K562 (cell line): ENCODE data around the gene MLX. TPM values are rescaled to one million over a fixed set of nuclear protein-coding genes. Genes with fewer than 3 reads are reported as not detected.
A peak's percentile ranks its signal among the peaks of the same experiment; 100 is the strongest.

Source experiments
- CEBPZ ChIP-seq: fragments of 150-350 bp; IDR thresholded peaks from 2 replicates; pipeline ENCODE4 v1.6.1; 2014; ENCODE audit warnings: low read depth, mild to moderate bottlenecking, low read length, borderline replicate concordance
- CXXC5 ChIP-seq: fragments of 250-450 bp; sonication (Bioruptor Pico); IDR thresholded peaks from 2 replicates; pipeline ENCODE4 v1.8.0; 2022; ENCODE audit warnings: inconsistent platforms, mild to moderate bottlenecking, moderate library complexity
- E2F1 ChIP-seq: sonication (generic); formaldehyde crosslinking; IDR thresholded peaks from 2 replicates; pipeline ENCODE4 v1.8.1; 2023; ENCODE audit warnings: mild to moderate bottlenecking, missing genetic modification reagents, moderate library complexity
- GABPB1 ChIP-seq: sonication (generic); formaldehyde crosslinking; IDR thresholded peaks from 2 replicates; pipeline ENCODE4 v1.8.0; 2022; ENCODE audit warnings: mild to moderate bottlenecking, missing genetic modification reagents
- LCOR ChIP-seq: sonication (generic); formaldehyde crosslinking; IDR thresholded peaks from 2 replicates; pipeline ENCODE4 v1.8.0; 2022; ENCODE audit warnings: mild to moderate bottlenecking, missing genetic modification reagents
- PBX2 ChIP-seq, 2 experiments: IDR thresholded peaks in 1 of 2; conservative IDR thresholded peaks in 1 of 2; 2 replicates each; pipeline ENCODE4 v1.6.1; 2016; ENCODE audit warnings: low read depth in 2 of 2, mild to moderate bottlenecking in 1 of 2, missing compliant biosample characterization in 1 of 2, missing genetic modification characterization in 1 of 2, moderate library complexity in 1 of 2
- TBL1XR1 ChIP-seq, 2 experiments: IDR thresholded peaks; 2 replicates each; pipeline ENCODE4 v1.6.1; 2012; ENCODE audit warnings: improper control_type of control experiment in 2 of 2, low read length in 2 of 2, mild to moderate bottlenecking in 1 of 2
- TFAP4 ChIP-seq: sonication (generic); formaldehyde crosslinking; IDR thresholded peaks from 2 replicates; pipeline ENCODE4 v1.8.0; 2022; ENCODE audit warnings: missing genetic modification reagents, mild to moderate bottlenecking, moderate library complexity, borderline replicate concordance
- ZBTB11 ChIP-seq, 3 experiments: fragments of 200-800 bp in 1 of 3; fragments of 250-450 bp in 1 of 3; fragments of 450-650 bp in 1 of 3; sonication (Bioruptor Pico) in 1 of 3; sonication (Bioruptor generic) in 1 of 3; formaldehyde crosslinking in 1 of 3; IDR thresholded peaks; 2 replicates each; pipeline versions ENCODE4 v1.6.1 to v1.8.0; 2016 to 2022; ENCODE audit warnings: mild to moderate bottlenecking in 2 of 3, missing genetic modification characterization in 2 of 3, missing compliant biosample characterization in 1 of 3, moderate library complexity in 1 of 3
- ZKSCAN8 ChIP-seq: fragments of 200-800 bp; sonication (Bioruptor generic); IDR thresholded peaks from 2 replicates; pipeline ENCODE4 v1.6.1; 2016; ENCODE audit warnings: missing genetic modification characterization, missing compliant biosample characterization
- ZNF121 ChIP-seq: sonication (generic); formaldehyde crosslinking; conservative IDR thresholded peaks from 2 replicates; pipeline ENCODE4 v1.8.0; 2022; ENCODE audit warnings: missing genetic modification reagents
- ZNF830 ChIP-seq: fragments of 250-450 bp; sonication (Bioruptor Pico); IDR thresholded peaks from 2 replicates; pipeline ENCODE4 v1.5.0; 2021; ENCODE audit warnings: mild to moderate bottlenecking
- polyA plus RNA-seq, 8 experiments: library from polyadenylated mRNA; depleted of rRNA in 4 of 8; stranded (reverse) in 5 of 8; unstranded in 3 of 8; fragments of >200 nt; fragmentation: Nextera tagmentation in 2 of 8; fragmentation: Illumina TruSeq in 1 of 8; extraction: Ambion mirVana in 2 of 8; extraction: Trizol in 1 of 8; gene quantifications; 2 replicates each; pipeline versions ENCODE4 v1.2.1 to v1.2.3, GENCODE V29; 2011 to 2014; ENCODE audit warnings: inconsistent platforms in 1 of 8, missing spikeins in 1 of 8
- total RNA-seq, 7 experiments: library from RNA; depleted of rRNA in 6 of 7; stranded (reverse); fragments of >200 nt in 6 of 7; fragmentation: Illumina TruSeq in 2 of 7; extraction: Trizol in 2 of 7; gene quantifications; 2 replicates each; pipeline versions ENCODE4 v1.2.1 to v1.2.3, GENCODE V29; 2011 to 2021; ENCODE audit warnings: low replicate concordance in 1 of 7

MLX gene
- total and polyA plus RNA-seq, 9 of the 15 experiments (the other 6 are each of a cell fraction or from before 2014, with no cell fraction given): 42.9 to 100 (median 58.9) TPM

- TF ChIP-seq CEBPZ: peak; percentile 22; the same call in 1 of the 2 replicates
- TF ChIP-seq ZNF830: 0 out of 2 replicates have a peak, but pooled peaks have one; percentile 33
- peak in 1 of 3 experiments; percentile 65; a peak in 2 of 6 replicates for TF ChIP-seq ZBTB11 (CRISPR knock-in tag; IDR thresholded peaks at IDR 0.05)
- TF ChIP-seq TBL1XR1 (IDR thresholded peaks at IDR 0.05; ENCODE audit: low read length in 2 of 2): peak in 1 of 2 experiments; percentile 29; a peak in 2 of 4 replicates
- TF ChIP-seq E2F1 (CRISPR knock-in tag): peak; percentile 90
- TF ChIP-seq PBX2 (CRISPR knock-in tag; IDR thresholded peaks at IDR 0.05; ENCODE audit: low read depth): no peak
- 0 out of 2 replicates have a peak, but pooled peaks have one; percentile 6 for TF ChIP-seq PBX2 (tag; conservative IDR thresholded peaks at IDR 0.05; ENCODE audit: low read depth)
- TF ChIP-seq TFAP4 (CRISPR knock-in tag): peak; percentile 46; the same call in 1 of the 2 replicates
- peak; percentile 68 for TF ChIP-seq CXXC5 (CRISPR knock-in tag)
- TF ChIP-seq ZNF121 (CRISPR knock-in tag): no peak
- TF ChIP-seq GABPB1 (CRISPR knock-in tag): peak; percentile 94
- TF ChIP-seq LCOR: peak; percentile 55; the same call in 1 of the 2 replicates
- 0 out of 2 replicates have a peak, but pooled peaks have one; percentile 29 for TF ChIP-seq ZKSCAN8
These were observed 10.8 kb downstream of the MLX start, which contains the start of gene PSMC3IP (continued) for GRCh38 chr17:42577532-42578281.
